Fibroblast of skin of left quadriceps (primary cell): ENCODE results near the gene KIF16B.
A peak's percentile ranks its signal among the peaks of the same experiment; 100 is the strongest.

ENCODE experiments used
- DNase-seq, 2 experiments: peaks; one replicate each; pipeline ENCODE4 v3.0.0-alpha.2; 2013; ENCODE audit warnings: low read depth in 2 of 2

KIF16B gene

GRCh38 chr20:16437387-16437996, 135.8 kb downstream of the KIF16B start:
- DNase-seq: no peak

- peak; percentile 3 to 4 for DNase-seq
Measured at GRCh38 chr20:16434062-16434664, 139.1 kb downstream of the KIF16B start.

- no peak for DNase-seq
Measured at GRCh38 chr20:16433293-16433580, 140.0 kb downstream of the KIF16B start.

GRCh38 chr20:16432466-16433292, 140.6 kb downstream of the KIF16B start:
- no peak for DNase-seq

GRCh38 chr20:16428112-16428511, 145.1 kb downstream of the KIF16B start:
- no peak for DNase-seq

- no peak for DNase-seq
Measured at GRCh38 chr20:16427571-16427970, 145.7 kb downstream of the KIF16B start.

- no peak for DNase-seq
Measured at GRCh38 chr20:16424780-16425179, 148.5 kb downstream of the KIF16B start.

- DNase-seq: no peak
Measured at GRCh38 chr20:16423311-16424212, 149.7 kb downstream of the KIF16B start.

GRCh38 chr20:16419138-16419715, 154.0 kb downstream of the KIF16B start:
- DNase-seq: no peak

GRCh38 chr20:16418616-16419015, 154.6 kb downstream of the KIF16B start:
- no peak for DNase-seq

- no peak for DNase-seq
Measured at GRCh38 chr20:16417001-16417400, 156.2 kb downstream of the KIF16B start.

GRCh38 chr20:16415071-16416053, 157.9 kb downstream of the KIF16B start:
- DNase-seq: no peak

GRCh38 chr20:16412906-16413305, 160.3 kb downstream of the KIF16B start:
- DNase-seq: no peak

GRCh38 chr20:16411361-16411760, 161.9 kb downstream of the KIF16B start:
- DNase-seq: no peak

- no peak for DNase-seq
Measured at GRCh38 chr20:16410626-16411025, 162.6 kb downstream of the KIF16B start.

GRCh38 chr20:16408981-16409380, 164.3 kb downstream of the KIF16B start:
- DNase-seq: no peak

GRCh38 chr20:16407251-16408067, 165.8 kb downstream of the KIF16B start:
- DNase-seq: no peak

GRCh38 chr20:16405254-16405653, 168.0 kb downstream of the KIF16B start:
- DNase-seq: no peak

- no peak for DNase-seq
Measured at GRCh38 chr20:16404640-16405039, 168.6 kb downstream of the KIF16B start.

- no peak for DNase-seq
Measured at GRCh38 chr20:16404171-16404570, 169.1 kb downstream of the KIF16B start.
